Testis (tissue), 3 donors: Measurements from ENCODE around the gene ZNF462. TPM values are rescaled to one million over a fixed set of nuclear protein-coding genes. Genes with fewer than 3 reads are reported as not detected.

Source experiments
- DNase-seq: peaks from one replicate; pipeline ENCODE4 v3.0.0-alpha.2; 2019
- H3K27ac ChIP-seq, 2 donors: fragments of 200-600 bp; sonication (generic); one replicate each; pipeline ENCODE4 v1.5.1; 2019
- H3K27me3 ChIP-seq: fragments of 200-600 bp; sonication (generic); one replicate; pipeline ENCODE4 v1.5.1; 2019
- H3K36me3 ChIP-seq: fragments of 200-600 bp; sonication (generic); one replicate; pipeline ENCODE4 v1.5.1; 2017; ENCODE audit warnings: low read depth; ENCODE audit errors: missing control alignments
- H3K4me1 ChIP-seq: fragments of 200-600 bp; sonication (generic); one replicate; pipeline ENCODE4 v1.5.1; 2019
- H3K4me3 ChIP-seq, 2 donors: fragments of 200-600 bp; sonication (generic); one replicate each; pipeline ENCODE4 v1.5.1; 2017 to 2019
- H3K9me3 ChIP-seq: fragments of 200-600 bp; sonication (generic); one replicate; pipeline ENCODE4 v1.5.1; 2017
- POLR2A ChIP-seq: fragments of 450-650 bp; IDR thresholded peaks from one replicate; pipeline ENCODE4 v1.6.1; 2017; ENCODE audit warnings: antibody characterized with exemption, mild to moderate bottlenecking, moderate library complexity
- WGBS, 2 donors: methylation state at CpG; one replicate each; pipeline ENCODE4 v1.1.5; 2018; 5-methylcytosine and 5-hydroxymethylcytosine counted together
- intact Hi-C: fragments of 100-400 bp; cut with DNase I; formaldehyde crosslinking; loops from one replicate; pipeline ENCODE4 v1.15.1; 2023; ENCODE audit warnings: low total_unique reads
- polyA plus RNA-seq: library from polyadenylated mRNA; stranded (reverse); fragments of 350-450 nt; fragmentation: Illumina TruSeq; extraction: RNeasy Lipid Tissue Mini Kit (QIAGEN cat#74804); gene quantifications from one replicate; pipeline ENCODE4 v1.2.3, GENCODE V29; 2014; ENCODE audit warnings: low read depth, low replicate concordance; ENCODE audit not compliant: insufficient read depth
- total RNA-seq, 2 donors: library from RNA; depleted of rRNA; stranded (reverse); fragments of >200 nt; gene quantifications; one replicate each; pipeline ENCODE4 v1.2.3, GENCODE V29; 2016
- TF ChIP-seq, protein P1 (sequence below), 3 experiments: fragments of 450-650 bp in 2 of 3; fragments of 200-600 bp in 1 of 3; sonication (generic) in 1 of 3; IDR thresholded peaks; one replicate each; pipeline ENCODE4 v1.5.1; 2016 to 2019; ENCODE audit warnings: antibody characterized with exemption in 3 of 3, mild to moderate bottlenecking in 2 of 3, moderate library complexity in 1 of 3

ZNF462 gene
- total and polyA plus RNA-seq, 3 donors from 2014 or later: 31.5 to 61.6 (median 53.2) TPM

DNA sequence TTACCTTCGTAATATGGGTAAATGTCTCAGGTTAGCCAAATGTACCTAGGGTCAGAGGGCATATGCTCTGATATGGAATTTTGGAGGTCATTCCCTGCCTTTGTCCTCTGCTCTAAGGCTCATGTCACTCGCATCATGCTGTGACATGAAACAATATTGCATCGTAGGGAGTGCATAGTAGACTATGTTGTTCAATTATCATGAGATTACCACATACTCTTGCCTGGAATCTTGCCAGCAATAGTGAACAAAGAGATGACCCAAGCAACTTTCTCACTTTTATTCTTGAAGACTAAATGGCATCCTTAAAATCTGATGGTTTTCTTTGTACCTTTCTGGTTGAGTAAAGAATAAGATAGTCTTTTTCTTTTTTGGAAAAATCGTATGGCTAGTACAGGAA lies 27.6 kb downstream of the ZNF462 start:
- WGBS, 2 donors: 77 to 88% methylated on average over 4 of the region's 4 CpGs
- DNase-seq: no peak
- TF ChIP-seq, protein P1, sequence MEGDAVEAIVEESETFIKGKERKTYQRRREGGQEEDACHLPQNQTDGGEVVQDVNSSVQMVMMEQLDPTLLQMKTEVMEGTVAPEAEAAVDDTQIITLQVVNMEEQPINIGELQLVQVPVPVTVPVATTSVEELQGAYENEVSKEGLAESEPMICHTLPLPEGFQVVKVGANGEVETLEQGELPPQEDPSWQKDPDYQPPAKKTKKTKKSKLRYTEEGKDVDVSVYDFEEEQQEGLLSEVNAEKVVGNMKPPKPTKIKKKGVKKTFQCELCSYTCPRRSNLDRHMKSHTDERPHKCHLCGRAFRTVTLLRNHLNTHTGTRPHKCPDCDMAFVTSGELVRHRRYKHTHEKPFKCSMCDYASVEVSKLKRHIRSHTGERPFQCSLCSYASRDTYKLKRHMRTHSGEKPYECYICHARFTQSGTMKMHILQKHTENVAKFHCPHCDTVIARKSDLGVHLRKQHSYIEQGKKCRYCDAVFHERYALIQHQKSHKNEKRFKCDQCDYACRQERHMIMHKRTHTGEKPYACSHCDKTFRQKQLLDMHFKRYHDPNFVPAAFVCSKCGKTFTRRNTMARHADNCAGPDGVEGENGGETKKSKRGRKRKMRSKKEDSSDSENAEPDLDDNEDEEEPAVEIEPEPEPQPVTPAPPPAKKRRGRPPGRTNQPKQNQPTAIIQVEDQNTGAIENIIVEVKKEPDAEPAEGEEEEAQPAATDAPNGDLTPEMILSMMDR (IDR thresholded peaks at IDR 0.05): no peak
- TF ChIP-seq POLR2A: no peak
- H3K27ac ChIP-seq: no peak overlapping the region
- no peaks in the 10 kb centered on the region for H3K4me1 ChIP-seq
- no peak overlapping the region for H3K4me3 ChIP-seq
- intact Hi-C loops: no loop called here
- H3K36me3 ChIP-seq: no peaks in the 10 kb centered on the region
- H3K27me3 ChIP-seq: no peaks in the 10 kb centered on the region
- H3K9me3 ChIP-seq: no peaks in the 10 kb centered on the region

DNA sequence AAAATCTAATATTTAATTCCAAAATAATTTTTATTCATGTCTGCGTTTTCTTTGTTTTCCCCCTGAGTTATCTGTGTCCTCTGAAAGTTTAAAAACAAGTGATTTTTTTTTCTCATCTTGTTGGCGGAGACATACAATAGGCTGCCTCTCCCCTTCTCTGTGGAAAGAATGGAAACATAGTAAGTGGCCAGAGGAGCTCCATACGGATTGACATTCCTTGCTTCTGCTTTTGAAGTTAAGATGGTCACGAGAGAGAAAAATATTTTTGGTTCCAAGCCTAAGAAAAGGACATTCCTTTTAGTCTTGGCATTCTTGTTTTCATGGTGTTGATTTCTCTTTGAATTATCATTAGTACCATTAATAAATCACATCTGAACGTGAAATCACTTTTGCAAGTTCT lies 28.3 kb downstream of the ZNF462 start:
- DNase-seq: no peak
- 58 to 68% methylated on average over 5 of the region's 5 CpGs for WGBS, 2 donors
- H3K27ac ChIP-seq: no peak overlapping the region
- H3K4me1 ChIP-seq: no peaks in the 10 kb centered on the region
- intact Hi-C loops: no loop called here
- no peaks in the 10 kb centered on the region for H3K27me3 ChIP-seq
- no peak for TF ChIP-seq POLR2A
- TF ChIP-seq, protein P1 (IDR thresholded peaks at IDR 0.05): no peak
- no peak overlapping the region for H3K4me3 ChIP-seq
- H3K36me3 ChIP-seq: no peaks in the 10 kb centered on the region
- no peaks in the 10 kb centered on the region for H3K9me3 ChIP-seq

DNA sequence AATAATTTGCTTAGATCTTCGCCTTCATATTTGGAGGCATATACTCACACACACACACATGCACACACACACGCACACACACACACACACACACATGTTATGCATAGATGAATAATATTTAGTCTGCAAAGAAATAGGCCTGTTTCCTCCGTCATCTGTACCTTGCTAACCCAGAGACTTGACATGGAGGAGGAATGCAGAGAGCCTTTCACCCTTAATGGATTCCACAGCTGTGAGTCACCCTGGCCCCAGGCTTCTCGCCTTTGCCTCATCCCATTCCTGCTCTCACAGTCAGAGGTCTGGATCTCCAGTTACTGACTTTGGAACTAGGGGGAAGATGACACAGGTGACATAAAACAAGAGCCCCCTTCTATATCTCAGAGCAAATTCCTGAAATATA lies 29.7 kb downstream of the ZNF462 start:
- TF ChIP-seq, protein P1 (IDR thresholded peaks at IDR 0.05): no peak
- TF ChIP-seq POLR2A: no peak
- Histone ChIP-seq H3K36me3 (no peaks in the 10 kb centered on the region), H3K27ac (no peak overlapping the region), H3K9me3 (no peaks in the 10 kb centered on the region), H3K4me1 (peaks cover 3% of the 10 kb centered on the region), H3K4me3 (no peak overlapping the region), H3K27me3 (no peaks in the 10 kb centered on the region)
- intact Hi-C loops: no loop called here
- 65 to 84% methylated on average over 4 of the region's 4 CpGs for WGBS, 2 donors
- no peak for DNase-seq

DNA sequence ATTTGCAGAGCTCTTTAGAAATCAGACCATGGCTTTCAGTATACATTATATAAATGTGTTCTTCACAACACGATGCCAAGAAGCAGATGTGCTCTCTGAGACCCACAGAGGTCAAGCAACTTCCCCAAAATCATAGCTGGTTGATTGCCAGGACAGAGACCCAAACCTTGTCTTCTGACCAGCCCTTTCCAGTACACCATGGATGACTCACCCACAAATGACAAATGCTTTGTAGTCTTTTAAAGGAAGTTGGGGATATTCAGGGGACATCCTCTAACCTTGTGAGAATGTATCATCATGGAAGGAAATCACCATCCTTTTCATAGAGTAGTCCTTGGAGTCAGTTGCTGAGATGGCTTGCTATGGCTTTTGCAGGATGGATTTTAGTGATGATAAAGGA lies 30.1 kb downstream of the ZNF462 start:
- no peaks in the 10 kb centered on the region for H3K9me3 ChIP-seq
- peaks cover 3% of the 10 kb centered on the region for H3K4me1 ChIP-seq
- no peak overlapping the region for H3K4me3 ChIP-seq
- intact Hi-C loops: no loop called here
- TF ChIP-seq, protein P1 (IDR thresholded peaks at IDR 0.05): no peak
- no peak for TF ChIP-seq POLR2A
- H3K27me3 ChIP-seq: no peaks in the 10 kb centered on the region
- H3K36me3 ChIP-seq: no peaks in the 10 kb centered on the region
- 53 to 74% methylated on average over 1 of the region's 1 CpG for WGBS, 2 donors
- DNase-seq: no peak
- no peak overlapping the region for H3K27ac ChIP-seq

DNA sequence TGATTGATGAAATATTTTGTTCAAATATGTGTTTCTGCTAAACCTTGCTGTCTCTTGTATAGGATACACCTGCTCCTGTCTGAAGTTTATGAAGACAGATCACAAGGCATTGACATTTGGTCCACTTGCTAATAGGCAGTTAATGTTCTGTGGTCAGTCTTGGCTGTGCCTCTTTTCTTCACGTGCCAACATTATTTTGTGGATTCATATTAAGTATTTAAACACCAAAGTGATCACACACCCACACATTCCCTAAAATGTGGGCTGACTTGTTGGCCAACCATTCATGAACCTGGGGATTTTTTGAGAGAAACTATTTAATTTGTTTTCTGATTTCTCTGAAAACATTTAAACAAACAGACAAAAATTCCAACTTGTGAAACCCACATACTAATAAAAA lies 33.7 kb downstream of the ZNF462 start:
- Histone ChIP-seq H3K4me3 (no peak overlapping the region), H3K36me3 (no peaks in the 10 kb centered on the region), H3K27me3 (no peaks in the 10 kb centered on the region), H3K4me1 (peaks cover 3% of the 10 kb centered on the region), H3K27ac (no peak overlapping the region), H3K9me3 (no peaks in the 10 kb centered on the region)
- 19 to 36% methylated on average over 1 of the region's 1 CpG for WGBS, 2 donors
- TF ChIP-seq, protein P1 (IDR thresholded peaks at IDR 0.05): no peak
- no peak for TF ChIP-seq POLR2A
- no peak for DNase-seq
- intact Hi-C loops: no loop called here
